ENCODE data around the gene N4BP2L1. TPM values are rescaled to one million over a fixed set of nuclear protein-coding genes. Genes with fewer than 3 reads are reported as not detected.
A peak's percentile ranks its signal among the peaks of the same experiment; 100 is the strongest.

The N4BP2L1 gene
- total RNA-seq, 3 donors from 2014 or later (not counting 1 experiment from before 2014, with no cell fraction given), result 52.1 to 82.9 (median 75.4) TPM

DNA sequence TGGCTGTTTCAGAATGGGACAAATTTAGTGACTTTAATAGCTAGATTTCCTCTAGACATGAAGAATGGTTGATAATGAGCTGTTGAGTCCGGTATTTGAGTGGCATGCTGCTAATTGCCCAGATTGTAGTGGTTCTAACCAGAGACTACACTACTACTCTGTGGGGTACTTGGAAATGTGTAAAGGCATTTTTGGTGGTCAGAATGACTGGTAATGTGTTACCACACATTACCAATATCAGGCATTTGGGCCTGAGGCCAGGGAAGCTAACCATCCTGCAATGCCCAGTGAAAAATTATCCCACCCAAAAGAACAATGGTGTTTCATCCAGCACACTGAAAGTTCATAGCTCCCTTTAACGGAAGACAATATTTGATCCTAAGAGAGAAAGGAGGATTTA lies 17.5 kb upstream of the N4BP2L1 start:
- Mint-ChIP-seq H3K27me3 (ENCODE audit: low read depth in 2 of 2) (no peaks in the 10 kb centered on the region), H3K9me3 (no peaks in the 10 kb centered on the region), H3K36me3 (no peaks in the 10 kb centered on the region), H3K4me1 (peaks cover 0 to 5% of the 10 kb centered on the region in 2 donors), H3K4me3 (no peak overlapping the region), H3K27ac (no peak overlapping the region)
- DNase-seq, result no peak
- no peaks in the 10 kb centered on the region for H3K9me3 ChIP-seq (ENCODE audit: control insufficient read depth, insufficient read depth, low read length)
- no peaks in the 10 kb centered on the region for H3K36me3 ChIP-seq (ENCODE audit: control insufficient read depth, insufficient read depth, low read length)
- intact Hi-C loops (cut with micrococcal nuclease), result loop anchor here (10.0 kb wide), 1 partner anchor 181 kb away; no protein-coding TSS in a partner anchor
- no peak overlapping the region for H3K27ac ChIP-seq (ENCODE audit: low read length)
- WGBS (ENCODE audit: insufficient coverage), result 100% methylated on average over 1 of the region's 2 CpGs
- H3K4me1 ChIP-seq (ENCODE audit: control insufficient read depth, insufficient read depth, low read length), result no peaks in the 10 kb centered on the region
- TF ChIP-seq CTCF (IDR thresholded peaks at IDR 0.05), result no peak
- no peak for ATAC-seq
- H3K4me3 ChIP-seq (ENCODE audit: low read length), result no peak overlapping the region
- no peaks in the 10 kb centered on the region for H3K27me3 ChIP-seq (ENCODE audit: control insufficient read depth, insufficient read depth, low read length)

- Histone ChIP-seq H3K27me3 (ENCODE audit: control insufficient read depth, insufficient read depth, low read length) (no peaks in the 10 kb centered on the region), H3K36me3 (ENCODE audit: control insufficient read depth, insufficient read depth, low read length) (no peaks in the 10 kb centered on the region), H3K9me3 (ENCODE audit: control insufficient read depth, insufficient read depth, low read length) (no peaks in the 10 kb centered on the region), H3K4me1 (ENCODE audit: control insufficient read depth, insufficient read depth, low read length) (no peaks in the 10 kb centered on the region), H3K4me3 (ENCODE audit: low read length) (no peak overlapping the region), H3K27ac (ENCODE audit: low read length) (no peak overlapping the region)
- ATAC-seq (peak in 2 of 3 donors; percentile 68 to 70), DNase-seq (peak in 1 of 2 donors; percentile 76)
- no peaks in the 10 kb centered on the region for H3K9me3 Mint-ChIP-seq
- no peaks in the 10 kb centered on the region for H3K36me3 Mint-ChIP-seq
- intact Hi-C loops (cut with micrococcal nuclease), result loop anchor here (1.0 to 10.0 kb wide), 2 partner anchors 62 to 178 kb away; no protein-coding TSS in a partner anchor
- no peaks in the 10 kb centered on the region for H3K27me3 Mint-ChIP-seq (ENCODE audit: low read depth in 2 of 2)
- no peak overlapping the region for H3K4me3 Mint-ChIP-seq
- TF ChIP-seq CTCF (IDR thresholded peaks at IDR 0.05), result peak; percentile 46
- H3K27ac Mint-ChIP-seq, result no peak overlapping the region
- 36% methylated on average over 2 of the region's 2 CpGs for WGBS (ENCODE audit: insufficient coverage)
- peaks cover 0 to 5% of the 10 kb centered on the region in 2 donors for H3K4me1 Mint-ChIP-seq
Observed at GRCh38 chr13:32443111-32443510, 15.2 kb upstream of the N4BP2L1 start.

DNA sequence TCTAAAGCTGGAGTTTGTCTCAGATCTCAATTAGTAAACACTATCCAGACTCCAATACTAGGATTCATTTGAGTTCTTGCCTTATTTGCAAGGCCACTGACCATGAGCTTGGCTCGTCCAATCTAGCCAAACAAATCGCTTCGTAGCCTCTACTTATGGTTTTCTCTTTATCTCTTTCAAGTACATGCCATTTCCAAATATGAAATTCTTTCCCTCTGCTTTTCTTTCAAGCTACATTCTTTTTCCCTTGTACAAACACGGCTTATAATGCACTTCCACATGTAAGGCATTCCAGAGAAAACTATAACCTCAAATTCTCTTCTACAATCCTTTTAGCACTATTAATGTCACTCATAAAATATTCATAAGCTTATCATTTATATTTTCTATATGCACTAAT lies 10.9 kb upstream of the N4BP2L1 start:
- DNase-seq (no peak), ATAC-seq (no peak)
- no peaks in the 10 kb centered on the region for H3K9me3 ChIP-seq (ENCODE audit: control insufficient read depth, insufficient read depth, low read length)
- 97% methylated on average over 4 of the region's 4 CpGs for WGBS (ENCODE audit: insufficient coverage)
- Mint-ChIP-seq H3K4me1 (peaks cover 0 to 5% of the 10 kb centered on the region in 2 donors), H3K4me3 (no peak overlapping the region), H3K27ac (no peak overlapping the region), H3K9me3 (no peaks in the 10 kb centered on the region), H3K27me3 (ENCODE audit: low read depth in 2 of 2) (no peaks in the 10 kb centered on the region), H3K36me3 (no peaks in the 10 kb centered on the region)
- no peak overlapping the region for H3K4me3 ChIP-seq (ENCODE audit: low read length)
- H3K36me3 ChIP-seq (ENCODE audit: control insufficient read depth, insufficient read depth, low read length), result no peaks in the 10 kb centered on the region
- intact Hi-C loops (cut with micrococcal nuclease), result no loop called here
- no peaks in the 10 kb centered on the region for H3K4me1 ChIP-seq (ENCODE audit: control insufficient read depth, insufficient read depth, low read length)
- TF ChIP-seq CTCF (IDR thresholded peaks at IDR 0.05), result no peak
- no peak overlapping the region for H3K27ac ChIP-seq (ENCODE audit: low read length)
- no peaks in the 10 kb centered on the region for H3K27me3 ChIP-seq (ENCODE audit: control insufficient read depth, insufficient read depth, low read length)

DNA sequence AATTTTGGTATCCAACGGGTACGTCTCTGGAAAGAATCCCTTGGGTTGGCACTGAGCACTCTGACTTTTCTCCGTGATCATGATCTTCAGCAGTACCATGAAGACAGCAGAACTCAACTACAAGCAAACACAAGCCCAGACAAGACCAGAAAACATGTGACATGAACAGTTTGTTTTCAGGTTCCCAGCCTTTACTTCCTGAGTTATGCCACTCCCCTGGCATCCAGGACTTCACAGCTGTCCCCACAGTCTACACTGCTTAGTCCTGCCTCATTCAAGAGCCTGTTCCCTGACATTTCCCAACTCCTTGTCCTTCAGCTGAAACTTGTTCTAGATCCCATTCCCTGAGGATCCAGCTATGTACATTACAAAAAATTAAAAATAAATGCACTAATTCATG lies 4.9 kb upstream of the N4BP2L1 start:
- Histone ChIP-seq H3K9me3 (ENCODE audit: control insufficient read depth, insufficient read depth, low read length) (no peaks in the 10 kb centered on the region), H3K4me1 (ENCODE audit: control insufficient read depth, insufficient read depth, low read length) (peaks cover 18% of the 10 kb centered on the region), H3K27ac (ENCODE audit: low read length) (no peak overlapping the region), H3K4me3 (ENCODE audit: low read length) (no peak overlapping the region), H3K36me3 (ENCODE audit: control insufficient read depth, insufficient read depth, low read length) (no peaks in the 10 kb centered on the region), H3K27me3 (ENCODE audit: control insufficient read depth, insufficient read depth, low read length) (no peaks in the 10 kb centered on the region)
- intact Hi-C loops (cut with micrococcal nuclease), result no loop called here
- H3K27ac Mint-ChIP-seq, result no peak overlapping the region
- ATAC-seq (no peak), DNase-seq (no peak)
- H3K9me3 Mint-ChIP-seq, result no peaks in the 10 kb centered on the region
- H3K4me3 Mint-ChIP-seq, result no peak overlapping the region
- no peaks in the 10 kb centered on the region for H3K36me3 Mint-ChIP-seq
- TF ChIP-seq CTCF (IDR thresholded peaks at IDR 0.05), result no peak
- no peaks in the 10 kb centered on the region for H3K27me3 Mint-ChIP-seq (ENCODE audit: low read depth in 2 of 2)
- WGBS (ENCODE audit: insufficient coverage), result 97% methylated on average over 3 of the region's 3 CpGs
- H3K4me1 Mint-ChIP-seq, result peaks cover 8 to 15% of the 10 kb centered on the region in 2 donors
